ENCODE measurements around the gene ZCCHC7.

Gene ZCCHC7

DNA sequence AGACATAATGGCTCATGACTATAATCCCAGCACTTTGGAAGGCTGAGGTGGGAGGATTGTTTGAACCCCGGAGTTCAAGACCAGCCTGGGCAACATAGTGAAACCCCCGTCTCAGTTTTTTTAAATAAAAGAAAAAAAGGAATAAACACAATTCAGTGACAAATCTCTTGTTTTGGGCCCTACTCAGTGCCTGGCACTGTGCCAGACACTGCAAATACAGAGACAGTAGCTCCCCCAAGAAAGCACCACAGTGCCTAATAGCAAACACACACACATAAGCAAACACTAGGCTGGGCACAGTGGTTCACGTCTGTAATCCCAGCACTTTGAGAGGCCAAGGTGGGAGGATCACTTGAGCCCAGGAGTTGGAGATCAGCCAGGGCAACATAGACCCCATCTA lies 252.5 kb downstream of the ZCCHC7 start:
- Histone ChIP-seq H3K36me3 (no peaks in the 10 kb centered on the region), H3K4me3 (ENCODE audit: low read depth, low read length) (no peak overlapping the region), H3K27me3 (ENCODE audit: insufficient read depth, low read depth, severe bottlenecking) (no peaks in the 10 kb centered on the region), H3K9me3 (ENCODE audit: severe bottlenecking) (no peaks in the 10 kb centered on the region), H3K27ac (no peak overlapping the region)
- DNase-seq: no peak
- TF ChIP-seq, protein P1, sequence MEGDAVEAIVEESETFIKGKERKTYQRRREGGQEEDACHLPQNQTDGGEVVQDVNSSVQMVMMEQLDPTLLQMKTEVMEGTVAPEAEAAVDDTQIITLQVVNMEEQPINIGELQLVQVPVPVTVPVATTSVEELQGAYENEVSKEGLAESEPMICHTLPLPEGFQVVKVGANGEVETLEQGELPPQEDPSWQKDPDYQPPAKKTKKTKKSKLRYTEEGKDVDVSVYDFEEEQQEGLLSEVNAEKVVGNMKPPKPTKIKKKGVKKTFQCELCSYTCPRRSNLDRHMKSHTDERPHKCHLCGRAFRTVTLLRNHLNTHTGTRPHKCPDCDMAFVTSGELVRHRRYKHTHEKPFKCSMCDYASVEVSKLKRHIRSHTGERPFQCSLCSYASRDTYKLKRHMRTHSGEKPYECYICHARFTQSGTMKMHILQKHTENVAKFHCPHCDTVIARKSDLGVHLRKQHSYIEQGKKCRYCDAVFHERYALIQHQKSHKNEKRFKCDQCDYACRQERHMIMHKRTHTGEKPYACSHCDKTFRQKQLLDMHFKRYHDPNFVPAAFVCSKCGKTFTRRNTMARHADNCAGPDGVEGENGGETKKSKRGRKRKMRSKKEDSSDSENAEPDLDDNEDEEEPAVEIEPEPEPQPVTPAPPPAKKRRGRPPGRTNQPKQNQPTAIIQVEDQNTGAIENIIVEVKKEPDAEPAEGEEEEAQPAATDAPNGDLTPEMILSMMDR (IDR thresholded peaks at IDR 0.05; ENCODE audit: low read depth, low read length): no peak

- H3K4me3 ChIP-seq (ENCODE audit: low read depth, low read length): no peak overlapping the region
- TF ChIP-seq, protein P1 (IDR thresholded peaks at IDR 0.05; ENCODE audit: low read depth, low read length): no peak
Measured at GRCh38 chr9:37373621-37374020, 253.2 kb downstream of the ZCCHC7 start.

GRCh38 chr9:37374892-37375291 lies 254.5 kb downstream of the ZCCHC7 start:
- Histone ChIP-seq H3K4me3 (ENCODE audit: low read depth, low read length) (no peak overlapping the region), H3K27me3 (ENCODE audit: insufficient read depth, low read depth, severe bottlenecking) (no peaks in the 10 kb centered on the region), H3K36me3 (no peaks in the 10 kb centered on the region), H3K9me3 (ENCODE audit: severe bottlenecking) (no peaks in the 10 kb centered on the region), H3K27ac (no peak overlapping the region)
- no peak for DNase-seq
- TF ChIP-seq, protein P1 (IDR thresholded peaks at IDR 0.05; ENCODE audit: low read depth, low read length): no peak

More at GRCh38 chr9:37373621-37374020, 253.2 kb downstream of the ZCCHC7 start:
- Histone ChIP-seq H3K27me3 (ENCODE audit: insufficient read depth, low read depth, severe bottlenecking) (no peaks in the 10 kb centered on the region), H3K27ac (no peak overlapping the region), H3K36me3 (no peaks in the 10 kb centered on the region), H3K9me3 (ENCODE audit: severe bottlenecking) (no peaks in the 10 kb centered on the region)
- DNase-seq: no peak

- DNase-seq: no peak
- Histone ChIP-seq H3K4me3 (ENCODE audit: low read depth, low read length) (no peak overlapping the region), H3K27me3 (ENCODE audit: insufficient read depth, low read depth, severe bottlenecking) (no peaks in the 10 kb centered on the region), H3K36me3 (no peaks in the 10 kb centered on the region), H3K9me3 (ENCODE audit: severe bottlenecking) (no peaks in the 10 kb centered on the region), H3K27ac (no peak overlapping the region)
- TF ChIP-seq, protein P1 (IDR thresholded peaks at IDR 0.05; ENCODE audit: low read depth, low read length): no peak
Measured at GRCh38 chr9:37377688-37378612, 257.6 kb downstream of the ZCCHC7 start.

DNA sequence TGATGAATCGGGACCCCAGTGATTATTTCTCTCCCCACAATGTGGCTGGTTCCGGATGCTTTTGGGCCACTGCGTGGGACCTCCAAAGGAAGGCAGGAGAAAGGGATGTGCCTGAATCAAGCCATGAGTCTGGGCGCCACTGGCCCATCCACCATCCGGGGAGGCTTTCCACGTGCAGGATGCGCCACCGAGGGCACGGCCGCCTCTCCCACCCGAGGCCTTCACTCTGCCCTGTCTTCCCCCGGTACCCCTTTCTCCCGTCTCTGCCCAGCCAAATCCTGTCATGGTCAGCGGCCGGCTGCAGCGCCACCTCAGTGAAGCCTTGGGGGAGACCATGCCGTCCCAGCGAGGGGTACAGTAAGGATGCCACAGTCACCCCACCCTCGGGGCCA lies 258.2 kb downstream of the ZCCHC7 start:
- no peak for DNase-seq
- Histone ChIP-seq H3K4me3 (ENCODE audit: low read depth, low read length) (no peak overlapping the region), H3K9me3 (ENCODE audit: severe bottlenecking) (no peaks in the 10 kb centered on the region), H3K36me3 (no peaks in the 10 kb centered on the region), H3K27me3 (ENCODE audit: insufficient read depth, low read depth, severe bottlenecking) (no peaks in the 10 kb centered on the region), H3K27ac (no peak overlapping the region)
- TF ChIP-seq, protein P1 (IDR thresholded peaks at IDR 0.05; ENCODE audit: low read depth, low read length): no peak
